ENCODE data around the gene CACNG7.
A peak's percentile ranks its signal among the peaks of the same experiment; 100 is the strongest.

The CACNG7 gene

GRCh38 chr19:53876651-53877224 lies 32.3 kb upstream of the CACNG7 start:
- Histone ChIP-seq H3K9ac (no peak overlapping the region), H3K9me3 (no peaks in the 10 kb centered on the region), H3K36me3 (peaks cover 51% of the 10 kb centered on the region), H3K4me3 (no peak overlapping the region), H4K20me1 (peaks cover 57% of the 10 kb centered on the region), H3K4me1 (peaks cover 95% of the 10 kb centered on the region), H3K27me3 (no peaks in the 10 kb centered on the region), H3K4me2 (peak overlapping the region; percentile 91), H3K27ac (peak overlapping the region; percentile 54)
- no peak for TF ChIP-seq Cebpa-rat (IDR thresholded peaks at IDR 0.05)

DNA sequence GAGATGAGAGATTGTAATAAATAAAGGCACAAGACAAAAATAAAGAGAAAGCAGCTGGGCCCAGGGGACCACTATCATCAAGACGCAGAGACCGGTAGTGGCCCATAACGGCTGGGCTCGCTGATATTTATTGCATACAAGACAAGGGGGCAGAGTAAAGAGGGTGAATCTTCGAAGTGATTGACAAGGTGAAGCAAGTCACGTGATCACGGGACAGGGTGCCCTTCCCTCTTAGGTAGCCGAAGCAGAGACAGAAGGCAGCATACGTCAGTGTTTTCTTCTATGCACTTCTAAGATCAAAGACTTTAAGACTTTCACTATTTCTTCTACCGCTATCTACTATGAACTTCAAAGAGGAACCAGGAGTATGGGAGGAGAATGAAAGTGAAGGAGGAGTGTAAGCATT lies 31.7 kb upstream of the CACNG7 start:
- TF ChIP-seq Cebpa-rat (IDR thresholded peaks at IDR 0.05), result no peak
- peak overlapping the region; percentile 91 for H3K4me2 ChIP-seq
- no peaks in the 10 kb centered on the region for H3K9me3 ChIP-seq
- no peak overlapping the region for H3K9ac ChIP-seq
- no peak overlapping the region for H3K4me3 ChIP-seq
- peaks cover 93% of the 10 kb centered on the region for H3K4me1 ChIP-seq
- H4K20me1 ChIP-seq, result peaks cover 50% of the 10 kb centered on the region
- no peaks in the 10 kb centered on the region for H3K27me3 ChIP-seq
- H3K27ac ChIP-seq, result peak overlapping the region; percentile 54; the same call in 1 of the 2 replicates
- peaks cover 46% of the 10 kb centered on the region for H3K36me3 ChIP-seq

- Histone ChIP-seq H3K4me2 (peak overlapping the region; percentile 99), H3K4me3 (peak overlapping the region; percentile 66), H3K36me3 (peaks cover 32% of the 10 kb centered on the region), H4K20me1 (peaks cover 36% of the 10 kb centered on the region), H3K9me3 (no peaks in the 10 kb centered on the region), H3K27me3 (no peaks in the 10 kb centered on the region; the same call in 1 of the 2 replicates), H3K27ac (peak overlapping the region; percentile 28), H3K4me1 (peaks cover 92% of the 10 kb centered on the region), H3K9ac (peak overlapping the region; percentile 55)
- TF ChIP-seq Cebpa-rat (IDR thresholded peaks at IDR 0.05), result no peak
These were observed 30.3 kb upstream of the CACNG7 start for GRCh38 chr19:53878776-53879139.

- Histone ChIP-seq H3K4me1 (peaks cover 92% of the 10 kb centered on the region), H3K36me3 (peaks cover 25% of the 10 kb centered on the region), H3K9ac (peak overlapping the region; percentile 63), H3K27ac (peak overlapping the region; percentile 62), H3K9me3 (no peaks in the 10 kb centered on the region), H3K4me2 (peak overlapping the region; percentile 99), H3K27me3 (peaks cover 4% of the 10 kb centered on the region; the same call in 1 of the 2 replicates), H4K20me1 (peaks cover 30% of the 10 kb centered on the region), H3K4me3 (peak overlapping the region; percentile 66)
- no peak for TF ChIP-seq Cebpa-rat (IDR thresholded peaks at IDR 0.05)
These were observed 29.7 kb upstream of the CACNG7 start for GRCh38 chr19:53879140-53880081.

DNA sequence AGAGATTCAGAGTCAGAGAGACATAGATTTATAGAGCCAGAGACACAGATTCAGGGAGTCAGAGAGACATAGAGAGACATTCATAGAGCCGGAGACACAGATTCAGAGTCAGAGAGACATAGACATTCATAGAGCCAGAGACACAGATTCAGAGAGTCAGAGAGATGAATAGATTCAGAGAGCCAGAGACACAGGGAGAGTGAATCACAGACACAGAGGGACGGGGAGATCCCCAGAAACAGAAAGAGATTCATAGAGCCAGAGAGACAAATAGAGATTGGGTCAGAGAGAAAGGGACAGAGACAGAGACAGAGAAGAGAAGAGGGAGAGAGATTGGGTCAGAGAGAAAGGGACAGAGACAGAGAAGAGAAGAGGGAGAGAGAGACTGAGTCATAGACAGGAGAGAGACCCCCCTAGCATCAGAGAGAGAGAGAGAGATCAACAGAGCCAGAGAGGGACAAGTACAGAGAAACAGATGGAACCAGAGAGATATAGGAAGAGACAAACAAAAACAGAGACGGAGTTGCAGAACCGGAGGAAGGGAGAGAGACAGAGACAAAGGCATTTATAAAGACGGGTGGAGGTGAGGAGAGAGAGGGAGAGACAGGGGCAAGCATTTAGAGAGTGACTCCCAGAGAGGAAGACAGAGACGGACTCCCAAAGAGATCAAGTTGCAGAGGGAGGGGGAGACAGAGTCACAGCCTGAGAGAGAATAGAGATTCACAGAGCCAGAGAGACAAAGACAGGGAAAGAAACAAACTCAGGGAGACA lies 28.2 kb upstream of the CACNG7 start:
- Histone ChIP-seq H3K27ac (peak overlapping the region; percentile 51; the same call in 1 of the 2 replicates), H4K20me1 (peaks cover 15% of the 10 kb centered on the region), H3K27me3 (peaks cover 8% of the 10 kb centered on the region; the same call in 1 of the 2 replicates), H3K4me1 (peaks cover 88% of the 10 kb centered on the region), H3K36me3 (peaks cover 10% of the 10 kb centered on the region), H3K9ac (peak overlapping the region; percentile 57; the same call in 1 of the 2 replicates), H3K4me3 (peak overlapping the region; percentile 64), H3K4me2 (peak overlapping the region; percentile 99), H3K9me3 (no peaks in the 10 kb centered on the region)
- TF ChIP-seq Cebpa-rat (IDR thresholded peaks at IDR 0.05), result no peak

DNA sequence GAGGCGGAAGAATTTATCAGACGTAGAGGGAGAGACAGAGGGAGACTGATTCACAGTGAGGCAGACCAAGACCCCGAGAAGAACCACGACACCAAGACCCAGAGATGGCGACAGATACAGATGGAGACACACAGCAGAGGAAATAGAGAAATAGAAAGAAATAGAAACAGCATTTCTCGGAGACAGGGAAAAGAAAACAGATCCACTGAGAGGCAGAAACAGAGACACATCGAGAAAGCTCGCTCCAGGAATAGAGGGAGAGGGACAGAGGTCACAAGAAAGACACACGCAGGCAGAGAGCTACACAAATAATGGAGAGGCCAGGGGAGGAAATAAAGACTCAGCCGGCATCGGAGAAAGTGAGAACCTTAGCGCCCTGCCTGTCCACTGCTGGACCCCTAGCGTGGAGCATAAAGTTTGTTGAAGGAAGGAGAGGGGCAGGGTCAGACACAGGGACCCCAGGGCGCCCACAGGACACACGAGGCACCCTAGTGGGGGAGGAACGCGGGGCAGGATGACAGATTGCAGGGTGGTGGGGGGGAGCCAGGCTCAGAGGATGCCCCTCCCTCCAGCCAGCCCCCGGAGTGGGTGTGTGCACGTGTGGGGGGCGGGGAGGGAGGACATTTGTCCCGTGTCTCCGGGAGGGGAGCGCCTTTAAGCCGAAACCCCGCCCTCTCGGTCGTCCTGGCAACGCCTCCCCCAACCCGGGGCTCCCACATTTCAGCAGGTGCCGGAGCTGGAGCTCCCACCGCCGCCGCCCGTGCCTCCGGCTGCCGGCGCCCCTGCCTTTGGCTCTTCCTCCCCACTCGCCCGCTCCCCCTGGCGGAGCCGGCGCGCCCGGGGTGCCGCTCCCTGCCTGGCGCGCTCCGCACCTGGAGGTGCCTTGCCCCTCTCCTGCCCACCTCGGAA lies 27.3 kb upstream of the CACNG7 start, which contains the start of gene PRKCG:
PRKCG (plus strand) TSS at position 716 of the 909 bp plus-strand sequence. CDS start 298 bp downstream, outside the sequence.
- Histone ChIP-seq H3K9ac (peak within 1 kb of the TSS; percentile 57), H3K4me3 (peak within 1 kb of the TSS; percentile 64), H3K36me3 (peaks cover 2% of the 10 kb centered on the region; the same call in 1 of the 2 replicates), H3K4me1 (peaks cover 79% of the 10 kb centered on the region), H3K4me2 (peak within 1 kb of the TSS; percentile 99), H4K20me1 (peaks cover 7% of the 10 kb centered on the region), H3K27ac (peak within 1 kb of the TSS; percentile 51), H3K27me3 (peaks cover 8% of the 10 kb centered on the region; the same call in 1 of the 2 replicates), H3K9me3 (no peaks in the 10 kb centered on the region)
- no peak for TF ChIP-seq Cebpa-rat (IDR thresholded peaks at IDR 0.05)

GRCh38 chr19:53882391-53883050 lies 26.6 kb upstream of the CACNG7 start:
- H3K36me3 ChIP-seq, result no peaks in the 10 kb centered on the region
- no peaks in the 10 kb centered on the region for H4K20me1 ChIP-seq
- H3K4me1 ChIP-seq, result peaks cover 71% of the 10 kb centered on the region
- peak overlapping the region; percentile 57 for H3K9ac ChIP-seq
- no peak for TF ChIP-seq Cebpa-rat (IDR thresholded peaks at IDR 0.05)
- peak overlapping the region; percentile 22; the same call in 1 of the 2 replicates for H3K27ac ChIP-seq
- no peaks in the 10 kb centered on the region for H3K9me3 ChIP-seq
- H3K4me3 ChIP-seq, result peak overlapping the region; percentile 64
- peak overlapping the region; percentile 99 for H3K4me2 ChIP-seq
- H3K27me3 ChIP-seq, result peaks cover 8% of the 10 kb centered on the region; the same call in 1 of the 2 replicates

DNA sequence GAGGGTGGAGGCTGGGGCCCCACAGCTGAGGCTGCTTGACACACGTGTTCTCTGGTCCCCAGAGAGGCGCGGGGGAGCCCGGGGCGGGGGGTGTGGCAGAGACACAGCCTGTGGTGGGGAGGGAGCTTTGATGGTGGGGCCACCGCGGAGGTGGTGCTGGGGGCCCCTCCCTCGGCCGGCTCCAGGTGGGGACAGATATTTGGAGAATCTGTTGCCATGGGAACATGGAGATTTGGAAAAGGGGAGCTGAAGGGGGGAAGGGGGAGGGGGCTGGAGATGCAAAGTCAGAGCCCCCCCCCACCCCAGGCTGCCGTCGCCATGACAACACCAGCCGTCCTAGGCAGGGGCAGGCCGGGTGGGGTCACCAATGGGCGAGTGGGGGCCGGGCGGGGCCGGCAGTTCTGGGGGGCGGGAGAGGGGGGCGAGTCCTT lies 25.8 kb upstream of the CACNG7 start:
- peaks cover 64% of the 10 kb centered on the region for H3K4me1 ChIP-seq
- no peak for TF ChIP-seq Cebpa-rat (IDR thresholded peaks at IDR 0.05)
- peak overlapping the region; percentile 64 for H3K4me3 ChIP-seq
- peaks cover 8% of the 10 kb centered on the region; the same call in 1 of the 2 replicates for H3K27me3 ChIP-seq
- H3K4me2 ChIP-seq, result peak overlapping the region; percentile 99
- H3K36me3 ChIP-seq, result no peaks in the 10 kb centered on the region
- H3K9ac ChIP-seq, result no peak overlapping the region
- no peaks in the 10 kb centered on the region for H3K9me3 ChIP-seq
- H3K27ac ChIP-seq, result no peak overlapping the region
- no peaks in the 10 kb centered on the region for H4K20me1 ChIP-seq
